ENCODE data around the gene TNNC2.

DNA sequence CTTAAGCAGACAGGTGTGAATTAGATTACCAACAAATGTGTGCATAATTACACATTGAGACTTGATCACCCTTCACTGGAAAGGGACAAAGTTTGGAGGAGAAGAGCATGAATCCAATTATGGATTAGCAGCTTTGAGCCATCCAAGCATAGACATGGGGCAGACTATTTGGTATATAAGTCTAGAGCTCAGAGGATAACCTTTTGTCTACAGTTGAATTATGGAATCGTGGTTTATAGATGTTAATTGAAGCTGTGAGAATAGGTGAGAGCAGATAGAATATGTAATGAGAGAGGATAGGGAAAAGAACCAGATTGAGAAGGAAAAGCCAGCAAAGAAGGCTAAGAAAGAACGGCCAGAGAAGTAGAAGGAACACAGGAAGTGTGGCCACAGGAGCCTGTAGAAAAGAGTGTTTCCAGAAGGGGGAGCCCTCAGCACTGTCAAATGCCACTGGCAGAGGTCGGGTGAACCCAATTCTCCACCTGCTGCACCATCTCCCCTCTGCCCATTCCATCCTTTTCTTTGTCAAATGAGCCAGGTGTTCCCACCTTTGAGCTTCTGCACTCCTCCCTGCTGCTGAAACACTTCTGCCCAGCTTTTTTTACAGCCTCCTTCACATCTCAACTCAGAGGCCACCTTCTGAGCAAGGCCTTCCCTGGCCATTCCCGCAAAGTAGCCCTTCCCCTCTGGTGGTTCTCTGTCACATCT lies 28.0 kb downstream of the TNNC2 start:
- TF ChIP-seq, protein P1, sequence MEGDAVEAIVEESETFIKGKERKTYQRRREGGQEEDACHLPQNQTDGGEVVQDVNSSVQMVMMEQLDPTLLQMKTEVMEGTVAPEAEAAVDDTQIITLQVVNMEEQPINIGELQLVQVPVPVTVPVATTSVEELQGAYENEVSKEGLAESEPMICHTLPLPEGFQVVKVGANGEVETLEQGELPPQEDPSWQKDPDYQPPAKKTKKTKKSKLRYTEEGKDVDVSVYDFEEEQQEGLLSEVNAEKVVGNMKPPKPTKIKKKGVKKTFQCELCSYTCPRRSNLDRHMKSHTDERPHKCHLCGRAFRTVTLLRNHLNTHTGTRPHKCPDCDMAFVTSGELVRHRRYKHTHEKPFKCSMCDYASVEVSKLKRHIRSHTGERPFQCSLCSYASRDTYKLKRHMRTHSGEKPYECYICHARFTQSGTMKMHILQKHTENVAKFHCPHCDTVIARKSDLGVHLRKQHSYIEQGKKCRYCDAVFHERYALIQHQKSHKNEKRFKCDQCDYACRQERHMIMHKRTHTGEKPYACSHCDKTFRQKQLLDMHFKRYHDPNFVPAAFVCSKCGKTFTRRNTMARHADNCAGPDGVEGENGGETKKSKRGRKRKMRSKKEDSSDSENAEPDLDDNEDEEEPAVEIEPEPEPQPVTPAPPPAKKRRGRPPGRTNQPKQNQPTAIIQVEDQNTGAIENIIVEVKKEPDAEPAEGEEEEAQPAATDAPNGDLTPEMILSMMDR (IDR thresholded peaks at IDR 0.05): peak; percentile 25 to 72 (median 64)
- TF ChIP-seq POLR2A (IDR thresholded peaks at IDR 0.05): no peak

All from Peyer's patch (tissue), 4 donors.